ENCODE measurements around the gene SPATA6.
"Not testable (repeated sequence)": the region's sequence is repeated elsewhere in the genome, so short reads cannot be mapped to it uniquely, and the experiment has no call there.

SPATA6 gene

GRCh38 chr1:48466594-48466993, 5.4 kb downstream of the SPATA6 start:
- H3K4me3 ChIP-seq (ENCODE audit: low read depth, low read length) = no peak overlapping the region
- H3K4me2 ChIP-seq (ENCODE audit: low read length) = no peak overlapping the region
- no peaks in the 10 kb centered on the region for H3K27me3 ChIP-seq (ENCODE audit: control insufficient read depth, insufficient read depth, low read length)
- no peak for TF ChIP-seq CTCF (IDR thresholded peaks at IDR 0.05)
- no peak overlapping the region for H3K9ac ChIP-seq
- peaks cover 4% of the 10 kb centered on the region for H3K4me1 ChIP-seq
- peaks cover 2% of the 10 kb centered on the region for H3K79me2 ChIP-seq
- H2AFZ ChIP-seq = no peak overlapping the region
- H3K36me3 ChIP-seq (ENCODE audit: control insufficient read depth, insufficient read depth, low read length) = no peaks in the 10 kb centered on the region
- H3K9me3 ChIP-seq (ENCODE audit: control insufficient read depth, low read length) = no peaks in the 10 kb centered on the region
- H3K27ac ChIP-seq = no peak overlapping the region

GRCh38 chr1:48462716-48463302, 9.2 kb downstream of the SPATA6 start:
- TF ChIP-seq CTCF (IDR thresholded peaks at IDR 0.05) = no peak
- Histone ChIP-seq H3K4me2 (ENCODE audit: low read length) (no peak overlapping the region), H3K36me3 (ENCODE audit: control insufficient read depth, insufficient read depth, low read length) (no peaks in the 10 kb centered on the region), H3K9ac (no peak overlapping the region), H3K4me1 (no peaks in the 10 kb centered on the region), H3K27ac (no peak overlapping the region), H3K9me3 (ENCODE audit: control insufficient read depth, low read length) (no peaks in the 10 kb centered on the region), H3K79me2 (peaks cover 2% of the 10 kb centered on the region), H3K27me3 (ENCODE audit: control insufficient read depth, insufficient read depth, low read length) (no peaks in the 10 kb centered on the region), H2AFZ (no peak overlapping the region), H3K4me3 (ENCODE audit: low read depth, low read length) (no peak overlapping the region)

GRCh38 chr1:48450505-48450904, 21.5 kb downstream of the SPATA6 start:
- TF ChIP-seq CTCF (IDR thresholded peaks at IDR 0.05) = peak; percentile 3
- Histone ChIP-seq H3K27ac (no peak overlapping the region), H3K4me1 (no peaks in the 10 kb centered on the region), H3K4me2 (ENCODE audit: low read length) (no peak overlapping the region), H3K36me3 (ENCODE audit: control insufficient read depth, insufficient read depth, low read length) (no peaks in the 10 kb centered on the region), H3K9me3 (ENCODE audit: control insufficient read depth, low read length) (no peaks in the 10 kb centered on the region), H2AFZ (no peak overlapping the region), H3K79me2 (no peaks in the 10 kb centered on the region), H3K27me3 (ENCODE audit: control insufficient read depth, insufficient read depth, low read length) (no peaks in the 10 kb centered on the region), H3K4me3 (ENCODE audit: low read depth, low read length) (no peak overlapping the region), H3K9ac (no peak overlapping the region)

GRCh38 chr1:48448932-48449331, 23.1 kb downstream of the SPATA6 start:
- no peak for TF ChIP-seq CTCF (IDR thresholded peaks at IDR 0.05)
- Histone ChIP-seq H3K79me2 (no peaks in the 10 kb centered on the region), H3K36me3 (ENCODE audit: control insufficient read depth, insufficient read depth, low read length) (no peaks in the 10 kb centered on the region), H3K27ac (no peak overlapping the region), H3K4me2 (ENCODE audit: low read length) (no peak overlapping the region), H3K9me3 (ENCODE audit: control insufficient read depth, low read length) (no peaks in the 10 kb centered on the region), H3K4me1 (no peaks in the 10 kb centered on the region), H2AFZ (no peak overlapping the region), H3K9ac (no peak overlapping the region), H3K27me3 (ENCODE audit: control insufficient read depth, insufficient read depth, low read length) (no peaks in the 10 kb centered on the region), H3K4me3 (ENCODE audit: low read depth, low read length) (no peak overlapping the region)

- not testable (repeated sequence) for H3K9me3 ChIP-seq (ENCODE audit: control insufficient read depth, low read length); H3K4me3 ChIP-seq (ENCODE audit: low read depth, low read length); H3K36me3 ChIP-seq (ENCODE audit: control insufficient read depth, insufficient read depth, low read length); H3K9ac ChIP-seq; H3K27ac ChIP-seq; H3K27me3 ChIP-seq (ENCODE audit: control insufficient read depth, insufficient read depth, low read length); H3K79me2 ChIP-seq; H2AFZ ChIP-seq; H3K4me2 ChIP-seq (ENCODE audit: low read length); H3K4me1 ChIP-seq
Observed at GRCh38 chr1:48444186-48444585, 27.8 kb downstream of the SPATA6 start.
